Activated CD4-positive, alpha-beta T cell treated with anti-CD3 and anti-CD28 coated beads, Interleukin-2, amount 10 ng/mL, durations not matched to agents 24 days and 14 days (primary cell): ENCODE measurements around the gene PPP1R12B. TPM values are rescaled to one million over a fixed set of nuclear protein-coding genes. Genes with fewer than 3 reads are reported as not detected.
"Not testable (repeated sequence)": the region's sequence is repeated elsewhere in the genome, so short reads cannot be mapped to it uniquely, and the experiment has no call there.

Experiments used
- DNase-seq: peaks from one replicate; pipeline ENCODE4 v3.0.0; 2022
- H3K27ac Mint-ChIP-seq: one replicate; pipeline ENCODE4 v1.8.0; 2022; ENCODE audit warnings: mild to moderate bottlenecking, mixed read lengths
- H3K27me3 Mint-ChIP-seq: one replicate; pipeline ENCODE4 v1.8.0; 2022; ENCODE audit warnings: mixed read lengths
- H3K36me3 Mint-ChIP-seq: one replicate; pipeline ENCODE4 v1.8.0; 2022; ENCODE audit warnings: low read depth, mild to moderate bottlenecking, mixed read lengths
- H3K4me1 Mint-ChIP-seq: one replicate; pipeline ENCODE4 v1.8.0; 2021; ENCODE audit warnings: mixed read lengths
- H3K4me3 Mint-ChIP-seq: one replicate; pipeline ENCODE4 v1.8.0; 2022; ENCODE audit warnings: mild to moderate bottlenecking, moderate library complexity, mixed read lengths
- H3K9me3 Mint-ChIP-seq: one replicate; pipeline ENCODE4 v1.8.0; 2021; ENCODE audit warnings: mixed read lengths
- intact Hi-C: fragments of 100-400 bp; cut with micrococcal nuclease; formaldehyde crosslinking; loops from one replicate; pipeline ENCODE4 v1.15.1; 2023
- total RNA-seq: library from RNA; stranded (reverse); gene quantifications from 2 replicates; pipeline ENCODE4 v1.2.3, GENCODE V29; 2022

The PPP1R12B gene
- total RNA-seq, 1 donor from 2014 or later: 14.8 TPM

DNA sequence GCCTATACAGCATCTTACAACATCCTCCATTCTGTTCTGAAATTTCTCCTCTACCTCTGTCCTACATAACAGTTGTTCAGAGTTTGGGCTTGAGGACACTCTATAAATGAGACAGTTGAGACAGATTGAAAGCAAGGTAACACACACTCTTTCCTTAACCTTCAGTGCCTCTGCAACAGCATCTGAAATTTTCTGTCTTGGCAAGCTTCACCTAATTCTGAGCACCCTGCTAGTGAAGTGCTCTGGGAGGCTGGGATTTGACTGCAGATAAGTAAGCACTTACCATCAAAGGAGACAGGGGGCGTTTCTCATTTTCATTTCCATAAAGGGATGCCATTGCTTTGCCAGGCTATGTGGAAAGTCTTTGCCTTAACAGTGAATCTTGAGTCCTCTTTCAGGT is 53.3 kb downstream of the PPP1R12B start:
- H3K9me3 Mint-ChIP-seq, H3K27ac Mint-ChIP-seq, H3K4me3 Mint-ChIP-seq, DNase-seq, H3K27me3 Mint-ChIP-seq, H3K4me1 Mint-ChIP-seq, H3K36me3 Mint-ChIP-seq, intact Hi-C loops: not testable (repeated sequence)

DNA sequence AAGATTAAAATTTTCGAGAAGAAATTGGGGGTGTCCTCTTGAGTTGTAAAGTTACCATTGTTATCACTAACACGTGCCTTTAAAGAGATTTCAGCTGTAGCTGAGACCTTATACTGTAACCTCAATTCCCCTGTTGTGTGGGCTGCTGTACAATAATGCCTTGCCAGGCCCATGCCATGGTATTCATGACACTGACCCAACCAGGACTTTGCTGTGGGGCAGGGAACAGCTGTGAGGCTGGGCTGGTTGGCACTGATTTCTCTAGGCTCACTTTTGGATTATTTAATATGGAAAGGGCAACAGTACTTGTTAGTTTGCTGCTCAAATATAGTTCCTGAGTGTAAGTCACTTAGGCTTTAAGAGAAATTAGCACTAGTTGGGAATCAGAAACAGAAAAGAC is 54.9 kb downstream of the PPP1R12B start:
- H3K4me1 Mint-ChIP-seq, H3K4me3 Mint-ChIP-seq, intact Hi-C loops, H3K9me3 Mint-ChIP-seq, H3K27me3 Mint-ChIP-seq, H3K36me3 Mint-ChIP-seq, DNase-seq, H3K27ac Mint-ChIP-seq: not testable (repeated sequence)

DNA sequence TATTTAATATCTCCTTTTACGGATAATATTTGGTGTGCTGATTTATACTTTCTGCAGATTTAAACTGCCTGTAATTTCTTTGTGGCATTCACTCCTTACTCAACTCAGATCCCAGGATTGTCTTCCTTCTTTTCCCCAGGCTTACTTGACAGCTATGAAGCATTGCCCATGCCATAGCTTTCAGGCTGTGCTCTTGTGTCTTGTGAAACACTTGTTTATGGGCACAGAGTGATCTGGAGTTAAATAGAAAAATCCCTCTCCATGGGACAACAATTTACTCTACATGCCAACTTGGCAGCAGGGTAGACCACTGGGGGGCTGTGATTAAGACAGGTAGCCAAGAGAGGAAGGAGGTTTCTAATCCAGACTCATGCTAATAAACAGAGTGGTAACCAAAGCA is 57.4 kb downstream of the PPP1R12B start:
- H3K4me3 Mint-ChIP-seq: no peak overlapping the region
- no peak for DNase-seq
- H3K9me3 Mint-ChIP-seq: no peaks in the 10 kb centered on the region
- H3K4me1 Mint-ChIP-seq: peaks cover 6% of the 10 kb centered on the region
- intact Hi-C loops: no loop called here
- no peaks in the 10 kb centered on the region for H3K27me3 Mint-ChIP-seq
- no peaks in the 10 kb centered on the region for H3K36me3 Mint-ChIP-seq
- H3K27ac Mint-ChIP-seq: no peak overlapping the region

GRCh38 chr1:202406896-202407295 is 58.4 kb downstream of the PPP1R12B start:
- H3K4me3 Mint-ChIP-seq, intact Hi-C loops, H3K27me3 Mint-ChIP-seq, H3K9me3 Mint-ChIP-seq, H3K36me3 Mint-ChIP-seq, DNase-seq, H3K4me1 Mint-ChIP-seq: not testable (repeated sequence)
- H3K27ac Mint-ChIP-seq: peak overlapping the region; percentile 11

DNA sequence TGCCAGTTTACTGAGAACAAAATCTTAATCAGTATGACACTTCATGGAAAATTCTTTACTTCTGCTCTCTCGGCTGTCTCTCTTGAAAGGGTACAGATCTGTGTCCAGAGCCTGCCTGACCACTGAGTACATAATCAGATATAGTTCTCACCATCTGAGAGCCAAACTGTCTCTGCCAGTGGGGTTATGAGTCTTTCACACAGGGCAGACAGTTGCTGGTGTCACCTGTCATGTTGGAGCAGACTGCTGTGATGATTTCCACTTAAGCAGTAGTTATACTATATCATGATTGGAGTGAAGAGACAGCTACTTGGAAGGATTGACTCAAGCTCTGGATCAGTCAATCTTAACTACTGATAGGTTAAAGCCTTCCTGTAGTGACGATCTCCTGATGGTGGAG is 58.9 kb downstream of the PPP1R12B start:
- H3K4me1 Mint-ChIP-seq, H3K4me3 Mint-ChIP-seq, H3K36me3 Mint-ChIP-seq, H3K27me3 Mint-ChIP-seq, intact Hi-C loops, H3K9me3 Mint-ChIP-seq, DNase-seq, H3K27ac Mint-ChIP-seq: not testable (repeated sequence)

DNA sequence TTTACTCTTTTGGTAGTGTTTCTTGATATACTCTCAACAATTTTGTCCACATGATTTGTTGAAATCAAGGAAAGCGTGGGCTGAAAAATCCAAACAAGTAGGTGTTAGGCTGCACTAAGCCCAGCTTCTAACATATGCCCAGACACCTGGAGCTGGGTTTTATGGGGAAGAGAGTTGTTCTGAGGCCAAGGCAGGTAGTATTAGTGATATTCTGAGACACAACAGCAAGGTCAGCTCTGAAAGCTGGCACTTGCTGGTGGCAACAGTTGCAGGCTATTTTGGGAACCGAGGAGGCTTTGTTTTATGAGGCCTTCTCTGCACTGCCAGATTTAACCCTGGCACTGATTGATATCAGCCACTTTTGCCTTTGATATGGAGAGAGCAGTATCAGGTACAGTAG is 61.8 kb downstream of the PPP1R12B start:
- H3K9me3 Mint-ChIP-seq, H3K4me1 Mint-ChIP-seq, H3K4me3 Mint-ChIP-seq, H3K27ac Mint-ChIP-seq, H3K27me3 Mint-ChIP-seq, intact Hi-C loops, DNase-seq, H3K36me3 Mint-ChIP-seq: not testable (repeated sequence)

- H3K9me3 Mint-ChIP-seq, intact Hi-C loops, DNase-seq: not testable (repeated sequence)
These were observed 62.4 kb downstream of the PPP1R12B start for GRCh38 chr1:202410854-202411357.

GRCh38 chr1:202411422-202411821 is 62.9 kb downstream of the PPP1R12B start:
- intact Hi-C loops: no loop called here
- H3K4me1 Mint-ChIP-seq: peaks cover 8% of the 10 kb centered on the region

More at GRCh38 chr1:202410854-202411357, 62.4 kb downstream of the PPP1R12B start:
- not testable (repeated sequence) for H3K36me3 Mint-ChIP-seq, H3K27ac Mint-ChIP-seq, H3K4me1 Mint-ChIP-seq, H3K4me3 Mint-ChIP-seq, H3K27me3 Mint-ChIP-seq

GRCh38 chr1:202412421-202412820 is 63.9 kb downstream of the PPP1R12B start:
- H3K4me1 Mint-ChIP-seq, H3K9me3 Mint-ChIP-seq, intact Hi-C loops, H3K27ac Mint-ChIP-seq, H3K4me3 Mint-ChIP-seq, H3K36me3 Mint-ChIP-seq, H3K27me3 Mint-ChIP-seq, DNase-seq: not testable (repeated sequence)

More at GRCh38 chr1:202411422-202411821, 62.9 kb downstream of the PPP1R12B start:
- Mint-ChIP-seq H3K4me3 (no peak overlapping the region), H3K27ac (no peak overlapping the region), H3K9me3 (no peaks in the 10 kb centered on the region), H3K27me3 (no peaks in the 10 kb centered on the region), H3K36me3 (no peaks in the 10 kb centered on the region)
- no peak for DNase-seq

DNA sequence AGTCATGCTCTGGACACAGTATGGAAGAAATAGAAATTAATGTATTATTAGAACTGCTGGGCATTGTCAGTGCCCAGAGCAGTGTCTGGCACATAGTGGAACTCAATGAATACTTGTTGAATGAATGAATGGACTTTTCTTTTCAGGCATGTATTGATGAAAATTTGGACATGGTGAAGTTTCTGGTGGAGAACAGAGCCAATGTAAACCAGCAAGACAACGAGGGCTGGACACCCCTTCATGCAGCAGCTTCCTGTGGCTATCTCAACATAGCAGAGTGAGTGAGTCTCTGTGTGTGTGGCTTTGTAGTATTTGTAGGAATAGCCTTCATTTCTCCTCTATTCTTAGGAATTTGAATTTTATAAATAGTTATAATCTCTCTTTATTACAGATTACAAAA is 68.1 kb downstream of the PPP1R12B start:
- no peaks in the 10 kb centered on the region for H3K9me3 Mint-ChIP-seq
- H3K4me3 Mint-ChIP-seq: no peak overlapping the region
- H3K27ac Mint-ChIP-seq: no peak overlapping the region
- H3K4me1 Mint-ChIP-seq: no peaks in the 10 kb centered on the region
- H3K27me3 Mint-ChIP-seq: no peaks in the 10 kb centered on the region
- no peaks in the 10 kb centered on the region for H3K36me3 Mint-ChIP-seq
- intact Hi-C loops: no loop called here
- DNase-seq: no peak

- H3K9me3 Mint-ChIP-seq, H3K27me3 Mint-ChIP-seq, intact Hi-C loops, H3K4me3 Mint-ChIP-seq, DNase-seq, H3K27ac Mint-ChIP-seq, H3K4me1 Mint-ChIP-seq, H3K36me3 Mint-ChIP-seq: not testable (repeated sequence)
These were observed 68.6 kb downstream of the PPP1R12B start for GRCh38 chr1:202417141-202417540.

GRCh38 chr1:202417762-202418201 is 69.3 kb downstream of the PPP1R12B start:
- H3K27me3 Mint-ChIP-seq, H3K27ac Mint-ChIP-seq, H3K36me3 Mint-ChIP-seq, DNase-seq, H3K4me3 Mint-ChIP-seq, intact Hi-C loops, H3K9me3 Mint-ChIP-seq, H3K4me1 Mint-ChIP-seq: not testable (repeated sequence)

DNA sequence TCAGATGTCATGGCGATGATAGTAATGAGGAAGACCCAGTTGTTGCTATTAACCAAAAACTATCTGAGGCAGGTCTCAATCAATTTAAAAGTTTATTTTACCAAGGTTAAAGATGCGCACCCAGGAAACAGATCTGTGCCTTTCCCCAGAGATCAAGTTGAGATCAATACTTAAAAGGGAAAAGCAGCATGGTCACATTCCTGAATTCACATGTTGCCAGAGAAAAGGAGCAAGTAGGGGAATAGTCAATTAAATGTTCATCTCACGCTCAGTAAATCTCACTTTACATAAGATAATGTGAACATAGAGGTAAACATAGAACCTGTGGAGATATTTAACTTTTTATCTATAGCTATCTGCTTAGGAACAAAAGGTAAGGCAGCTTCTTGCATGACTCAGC is 71.2 kb downstream of the PPP1R12B start:
- H3K4me3 Mint-ChIP-seq, H3K36me3 Mint-ChIP-seq, H3K27ac Mint-ChIP-seq, H3K9me3 Mint-ChIP-seq, intact Hi-C loops, H3K4me1 Mint-ChIP-seq, DNase-seq, H3K27me3 Mint-ChIP-seq: not testable (repeated sequence)

- H3K9me3 Mint-ChIP-seq, H3K27me3 Mint-ChIP-seq, H3K4me3 Mint-ChIP-seq, DNase-seq, H3K4me1 Mint-ChIP-seq, H3K27ac Mint-ChIP-seq, intact Hi-C loops, H3K36me3 Mint-ChIP-seq: not testable (repeated sequence)
These were observed 72.1 kb downstream of the PPP1R12B start for GRCh38 chr1:202420422-202421094.

DNA sequence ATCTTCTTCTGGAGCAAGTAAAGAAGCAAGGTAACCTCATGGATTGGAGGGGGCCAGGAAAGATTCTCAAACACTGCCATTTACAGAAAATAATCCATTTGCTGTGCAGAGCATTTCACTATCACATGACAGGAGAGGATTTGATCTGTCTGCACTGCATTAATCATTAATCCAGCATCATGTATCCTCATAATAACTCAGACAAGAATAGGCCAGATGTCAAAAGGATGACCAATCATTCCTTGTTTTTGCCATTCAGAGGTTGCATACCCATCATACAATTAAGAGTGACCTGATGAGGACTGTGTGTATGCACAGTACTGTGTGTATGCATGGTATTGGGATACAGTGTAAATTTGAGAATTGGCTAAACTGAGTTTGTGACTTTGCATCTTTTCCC is 74.2 kb downstream of the PPP1R12B start:
- H3K27me3 Mint-ChIP-seq, H3K27ac Mint-ChIP-seq, H3K4me3 Mint-ChIP-seq, H3K4me1 Mint-ChIP-seq, DNase-seq, intact Hi-C loops, H3K9me3 Mint-ChIP-seq, H3K36me3 Mint-ChIP-seq: not testable (repeated sequence)
